Skeletal muscle satellite cell (primary cell): ENCODE measurements around the gene STMN1. TPM values are rescaled to one million over a fixed set of nuclear protein-coding genes. Genes with fewer than 3 reads are reported as not detected.

Source experiments
- H3K27me3 ChIP-seq: 2 replicates; pipeline ENCODE4 v1.7.0; 2013; ENCODE audit warnings: low read length; ENCODE audit not compliant: control insufficient read depth, insufficient read depth
- H3K36me3 ChIP-seq: 2 replicates; pipeline ENCODE4 v1.7.0; 2013; ENCODE audit warnings: mild to moderate bottlenecking, control low read depth, low read length; ENCODE audit not compliant: insufficient read depth
- H3K4me1 ChIP-seq: 2 replicates; pipeline ENCODE4 v1.7.0; 2013; ENCODE audit warnings: low read length; ENCODE audit not compliant: control insufficient read depth, insufficient read depth
- H3K4me2 ChIP-seq: 2 replicates; pipeline ENCODE4 v1.7.0; 2013; ENCODE audit warnings: mild to moderate bottlenecking, low read length
- H3K4me3 ChIP-seq: 2 replicates; pipeline ENCODE4 v1.7.0; 2013; ENCODE audit warnings: low read length
- H3K9ac ChIP-seq: 2 replicates; pipeline ENCODE4 v1.7.0; 2013; ENCODE audit warnings: mild to moderate bottlenecking, low read depth, low read length, moderate library complexity
- H3K9me3 ChIP-seq: replicated peaks from 2 replicates; pipeline ENCODE4 v1.7.0; 2013; ENCODE audit warnings: mild to moderate bottlenecking, control low read depth, low read length
- small RNA-seq: library from RNA; depleted of rRNA; stranded (forward); fragments of <200 nt; gene quantifications from one replicate; pipeline ENCODE3, GENCODE V24; 2012

Gene STMN1

DNA sequence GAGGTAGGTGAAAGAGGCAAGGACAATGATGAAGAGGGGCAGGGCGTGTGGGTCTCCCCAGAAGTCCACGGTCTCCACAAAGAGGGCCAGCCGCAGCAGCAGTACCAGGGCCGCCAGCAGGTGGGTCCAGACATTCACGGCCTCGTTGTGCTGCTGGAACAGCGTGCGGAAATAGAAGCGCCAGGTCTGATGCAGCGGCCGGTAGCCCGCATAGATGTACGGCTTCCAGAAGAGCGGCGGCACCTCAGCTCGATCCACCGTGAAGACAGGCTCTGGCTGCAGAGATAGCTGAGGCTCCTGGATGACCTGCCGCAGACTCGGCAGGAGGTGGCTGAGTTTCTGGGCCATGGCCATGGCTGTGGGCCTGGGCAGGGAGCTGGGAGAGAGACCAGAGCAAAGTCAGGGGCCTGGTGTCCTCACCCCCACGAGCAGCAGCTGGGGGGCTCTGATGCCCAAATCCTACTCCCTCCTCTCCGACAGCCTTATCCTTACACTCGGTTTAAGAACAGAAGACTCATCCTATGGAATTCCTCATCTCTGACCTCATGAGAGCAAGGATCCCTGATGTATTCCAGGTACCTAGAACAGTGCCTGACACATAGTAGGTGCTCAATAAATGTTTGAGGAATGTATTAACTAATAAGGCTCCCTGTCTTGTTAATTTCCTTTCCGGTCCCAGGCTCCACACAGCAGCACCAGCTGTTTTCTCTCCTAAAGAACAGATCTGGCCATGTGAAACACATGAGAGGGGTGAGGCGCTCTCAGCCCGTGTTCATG is 42.5 kb downstream of the STMN1 start:
- H3K4me2 ChIP-seq: no peak overlapping the region
- peaks cover 20% of the 10 kb centered on the region for H3K36me3 ChIP-seq
- H3K9me3 ChIP-seq: no peaks in the 10 kb centered on the region
- peaks cover 8% of the 10 kb centered on the region for H3K4me1 ChIP-seq
- H3K27me3 ChIP-seq: no peaks in the 10 kb centered on the region
- no peak overlapping the region for H3K4me3 ChIP-seq
- no peak overlapping the region for H3K9ac ChIP-seq

- H3K9ac ChIP-seq: no peak overlapping the region
- H3K27me3 ChIP-seq: no peaks in the 10 kb centered on the region
- peaks cover 14% of the 10 kb centered on the region for H3K4me1 ChIP-seq
- peaks cover 20% of the 10 kb centered on the region for H3K36me3 ChIP-seq
- H3K4me3 ChIP-seq: no peak overlapping the region
- H3K4me2 ChIP-seq: no peak overlapping the region
- H3K9me3 ChIP-seq: no peaks in the 10 kb centered on the region
These were observed 43.3 kb downstream of the STMN1 start for GRCh38 chr1:25862785-25863485.

DNA sequence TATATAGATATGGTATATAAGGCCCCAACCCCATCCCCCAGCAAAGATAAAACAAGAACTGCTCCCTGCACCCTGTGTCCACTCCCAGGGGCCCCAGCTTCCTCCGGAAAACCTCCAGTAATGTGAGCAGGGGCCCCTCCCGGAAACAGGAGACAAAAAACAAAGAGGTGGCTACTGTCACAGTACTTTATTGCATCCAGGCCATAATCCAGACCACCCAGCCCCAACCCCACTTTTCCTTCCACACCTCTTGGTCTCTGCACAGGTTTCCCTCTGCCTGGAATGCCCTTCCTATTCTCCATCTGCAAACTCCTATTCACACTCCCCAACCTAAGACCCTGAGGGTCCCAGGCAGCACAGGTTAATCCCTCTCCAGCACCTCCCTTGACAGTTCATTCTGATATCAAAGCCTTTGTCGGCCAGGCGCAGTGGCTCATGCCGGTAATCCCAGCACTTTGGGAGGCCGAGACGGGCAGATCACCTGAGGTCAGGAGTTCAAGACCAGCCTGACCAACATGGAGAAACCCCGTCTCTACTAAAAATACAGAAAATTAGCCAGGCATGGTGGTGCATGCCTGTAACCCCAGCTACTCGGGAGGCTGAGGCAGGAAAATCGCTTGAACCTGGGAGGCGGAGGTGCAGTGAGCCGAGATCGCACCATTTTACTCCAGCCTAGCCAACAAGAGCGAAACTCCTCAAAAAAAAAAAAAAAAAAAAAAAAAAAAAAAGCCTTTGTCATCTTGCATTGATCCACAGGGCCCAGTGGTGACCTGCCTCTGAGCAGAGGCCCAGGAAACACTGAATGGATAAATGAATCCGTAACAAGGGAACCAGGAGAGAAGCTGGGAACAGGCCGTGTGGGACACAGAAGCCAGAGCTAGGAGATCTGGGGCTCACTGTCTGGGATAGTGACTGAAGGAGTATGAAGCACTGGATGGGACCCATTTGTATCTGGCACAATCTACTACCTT is 44.6 kb downstream of the STMN1 start:
- Histone ChIP-seq H3K4me1 (peaks cover 14% of the 10 kb centered on the region), H3K27me3 (no peaks in the 10 kb centered on the region), H3K4me3 (no peak overlapping the region), H3K9ac (no peak overlapping the region), H3K9me3 (no peaks in the 10 kb centered on the region), H3K4me2 (no peak overlapping the region), H3K36me3 (peaks cover 20% of the 10 kb centered on the region)

DNA sequence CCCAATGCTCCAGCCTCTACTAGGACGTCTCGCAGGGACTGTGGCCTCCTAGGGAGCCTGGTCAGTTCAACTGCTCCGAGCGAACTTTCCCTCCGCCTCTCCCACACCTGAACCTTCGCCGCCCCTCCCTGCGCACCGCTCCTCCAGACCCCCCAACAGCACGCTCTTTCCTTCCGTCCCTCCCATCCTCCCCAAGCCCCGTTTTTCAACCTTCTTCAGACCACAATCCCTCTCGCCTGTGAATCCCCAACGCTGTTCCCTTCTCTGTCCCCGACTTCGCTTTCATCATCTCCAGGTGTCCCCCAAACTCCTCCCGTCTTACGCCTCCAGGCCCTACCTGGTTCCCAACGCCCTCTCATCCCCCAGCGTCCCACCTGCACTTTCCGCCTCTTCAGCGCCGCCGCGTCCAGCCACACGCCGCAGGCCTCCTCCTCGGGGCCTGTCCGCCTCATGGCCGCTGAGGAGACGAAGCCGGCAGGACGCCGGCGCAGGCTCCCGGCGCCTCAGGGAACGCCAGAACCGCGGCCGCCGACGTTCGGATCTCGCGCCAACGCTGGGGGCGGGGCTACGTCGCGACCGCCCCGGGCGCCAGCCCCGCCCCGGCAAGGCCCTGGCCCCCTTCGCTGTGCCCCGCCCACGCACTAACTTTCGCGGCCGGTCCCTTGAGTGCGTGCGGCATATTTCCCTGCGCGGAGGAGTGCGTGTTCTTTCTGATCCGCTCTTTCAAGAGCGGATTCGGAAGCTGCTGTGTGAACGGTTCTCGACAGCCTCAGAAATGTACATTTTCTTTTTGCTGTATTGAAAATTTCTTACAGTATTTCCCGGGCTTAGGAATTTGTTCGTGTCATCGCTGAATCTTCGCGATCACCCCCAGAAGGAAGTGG is 47.1 kb downstream of the STMN1 start, which contains the start of gene AUNIP:
TSS of gene AUNIP (minus strand) at position 552 of the 884 bp plus-strand sequence. CDS start at position 452, 100 bp downstream.
- peaks cover 14% of the 10 kb centered on the region for H3K4me1 ChIP-seq
- peak within 1 kb of the TSS; percentile 98 for H3K4me2 ChIP-seq
- H3K36me3 ChIP-seq: peaks cover 16% of the 10 kb centered on the region
- no peaks in the 10 kb centered on the region for H3K27me3 ChIP-seq
- H3K9me3 ChIP-seq: no peaks in the 10 kb centered on the region
- peak within 1 kb of the TSS; percentile 89 for H3K9ac ChIP-seq
- peak within 1 kb of the TSS; percentile 79 for H3K4me3 ChIP-seq

GRCh38 chr1:25858494-25858893 is 47.7 kb downstream of the STMN1 start:
- peak overlapping the region; percentile 89 for H3K9ac ChIP-seq
- H3K36me3 ChIP-seq: peaks cover 10% of the 10 kb centered on the region
- H3K4me2 ChIP-seq: peak overlapping the region; percentile 98
- H3K4me1 ChIP-seq: peaks cover 14% of the 10 kb centered on the region
- peak overlapping the region; percentile 79 for H3K4me3 ChIP-seq
- no peaks in the 10 kb centered on the region for H3K9me3 ChIP-seq
- no peaks in the 10 kb centered on the region for H3K27me3 ChIP-seq

DNA sequence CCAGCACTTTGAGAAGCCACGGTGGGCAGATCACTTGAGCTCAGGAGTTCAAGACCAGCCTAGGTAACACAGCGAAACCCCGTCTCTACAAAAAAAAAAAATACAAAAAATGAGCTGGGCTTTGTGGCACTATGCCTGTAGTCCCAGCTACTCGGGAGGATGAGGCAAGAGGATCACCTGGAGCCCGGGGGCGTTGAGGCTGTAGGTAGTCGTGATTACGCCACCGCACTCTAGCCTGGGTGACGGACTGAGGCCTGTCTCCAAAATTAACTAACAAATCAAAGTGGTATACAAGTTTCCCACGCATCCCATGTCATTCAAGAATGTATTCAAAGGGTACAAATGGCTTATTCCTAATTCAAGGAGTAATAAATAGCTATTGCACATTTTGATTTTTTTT is 49.4 kb downstream of the STMN1 start:
- H3K4me3 ChIP-seq: no peak overlapping the region
- no peak overlapping the region for H3K4me2 ChIP-seq
- no peaks in the 10 kb centered on the region for H3K9me3 ChIP-seq
- no peaks in the 10 kb centered on the region for H3K27me3 ChIP-seq
- H3K4me1 ChIP-seq: peaks cover 14% of the 10 kb centered on the region
- no peak overlapping the region for H3K9ac ChIP-seq
- no peaks in the 10 kb centered on the region for H3K36me3 ChIP-seq

DNA sequence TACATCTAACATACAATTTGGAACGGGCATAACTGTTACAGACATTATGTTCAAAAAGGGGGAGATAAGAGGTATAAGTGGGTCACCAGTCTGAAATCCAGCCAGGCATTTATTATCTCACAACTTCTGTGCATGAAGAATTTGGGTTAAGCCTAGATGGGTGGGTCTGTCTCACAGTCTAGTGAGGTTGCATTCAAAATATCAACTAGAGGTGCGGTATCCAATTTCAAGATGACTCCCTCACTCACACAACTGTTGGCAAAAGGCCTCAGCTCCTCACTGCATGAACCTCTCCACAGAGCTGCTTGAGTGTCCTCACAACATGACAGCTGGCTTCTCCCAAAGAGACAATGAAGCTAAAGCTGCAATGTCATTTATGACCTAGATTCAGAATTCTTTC is 51.7 kb downstream of the STMN1 start:
- Histone ChIP-seq H3K4me2 (no peak overlapping the region), H3K27me3 (no peaks in the 10 kb centered on the region), H3K4me1 (peaks cover 10% of the 10 kb centered on the region), H3K36me3 (no peaks in the 10 kb centered on the region), H3K9me3 (no peaks in the 10 kb centered on the region), H3K9ac (no peak overlapping the region), H3K4me3 (no peak overlapping the region)

Small RNAs within 50 kb of the gene (small RNA-seq; reads per million reads assigned to genes)
- gene AL033528.1 (not detected), gene RF00019 (not detected), gene SNRPFP2 (not detected)
